ENCODE data around the gene C3orf18. TPM values are rescaled to one million over a fixed set of nuclear protein-coding genes. Genes with fewer than 3 reads are reported as not detected.

C3orf18 gene
- total RNA-seq, 1 experiment from 2014 or later = 5.0 TPM

- BruUV-seq (replicated peaks) = no TSS peak
- ATAC-seq (no peak), DNase-seq (ENCODE audit: low read depth, low spot score) (no peak)
- no peaks in the 10 kb centered on the region for H3K36me3 ChIP-seq (ENCODE audit: control insufficient read depth, insufficient read depth, low read length)
- intact Hi-C loops (cut with micrococcal nuclease; ENCODE audit: unreplicated experiment) (no loop called here), in situ Hi-C loops (cut with HindIII; ENCODE audit: low pct_unique_long_range_greater_than_20kb, low sequenced_read_pairs) (no loop called here)
- no peak for TF ChIP-seq REST (IDR thresholded peaks at IDR 0.05; ENCODE audit: insufficient read depth in 1 of 2, low read depth in 2 of 2, low read length in 1 of 2)
- TF ChIP-seq CTCF (IDR thresholded peaks at IDR 0.05) = no peak
- no peak for TF ChIP-seq TCF7L2 (IDR thresholded peaks at IDR 0.05; ENCODE audit: low read depth, low read length)
- TF ChIP-seq SIN3A (IDR thresholded peaks at IDR 0.05; ENCODE audit: borderline replicate concordance, insufficient read depth, low read depth, low read length) = no peak
- no peak for TF ChIP-seq POLR2AphosphoS5 (IDR thresholded peaks at IDR 0.05; ENCODE audit: low read depth, low read length)
- H3K27ac ChIP-seq (ENCODE audit: low read length) = no peak overlapping the region
- ChIA-PET CTCF (no interaction called here), POLR2A (no interaction called here)
- no peaks in the 10 kb centered on the region for H3K9me3 ChIP-seq (ENCODE audit: control insufficient read depth, insufficient read depth, low read depth, low read length)
- H3K4me1 ChIP-seq (ENCODE audit: control insufficient read depth, insufficient read depth, low read length) = no peaks in the 10 kb centered on the region
- no peak overlapping the region for H3K4me3 ChIP-seq (ENCODE audit: low read depth in 2 of 2, low read length in 2 of 2)
- no peaks in the 10 kb centered on the region for H3K27me3 ChIP-seq (ENCODE audit: control insufficient read depth, insufficient read depth, low read length)
Measured at GRCh38 chr3:50557106-50557505, 10.4 kb downstream of the C3orf18 start.

- TF ChIP-seq CTCF (IDR thresholded peaks at IDR 0.05) (no peak), TCF7L2 (IDR thresholded peaks at IDR 0.05; ENCODE audit: low read depth, low read length) (no peak), POLR2AphosphoS5 (IDR thresholded peaks at IDR 0.05; ENCODE audit: low read depth, low read length) (no peak), SIN3A (IDR thresholded peaks at IDR 0.05; ENCODE audit: borderline replicate concordance, insufficient read depth, low read depth, low read length) (no peak), REST (IDR thresholded peaks at IDR 0.05; ENCODE audit: insufficient read depth in 1 of 2, low read depth in 2 of 2, low read length in 1 of 2) (no peak)
- intact Hi-C loops (cut with micrococcal nuclease; ENCODE audit: unreplicated experiment) = no loop called here
- Histone ChIP-seq H3K9me3 (ENCODE audit: control insufficient read depth, insufficient read depth, low read depth, low read length) (no peaks in the 10 kb centered on the region), H3K36me3 (ENCODE audit: control insufficient read depth, insufficient read depth, low read length) (no peaks in the 10 kb centered on the region), H3K27ac (ENCODE audit: low read length) (no peak overlapping the region), H3K4me3 (ENCODE audit: low read depth in 2 of 2, low read length in 2 of 2) (no peak overlapping the region), H3K27me3 (ENCODE audit: control insufficient read depth, insufficient read depth, low read length) (no peaks in the 10 kb centered on the region), H3K4me1 (ENCODE audit: control insufficient read depth, insufficient read depth, low read length) (no peaks in the 10 kb centered on the region)
- BruUV-seq (replicated peaks) = no TSS peak
- ATAC-seq (no peak), DNase-seq (ENCODE audit: low read depth, low spot score) (no peak)
- POLR2A ChIA-PET = no interaction called here
- CTCF ChIA-PET = no interaction called here
- in situ Hi-C loops (cut with HindIII; ENCODE audit: low pct_unique_long_range_greater_than_20kb, low sequenced_read_pairs) = no loop called here
Measured at GRCh38 chr3:50554553-50554952, 13.0 kb downstream of the C3orf18 start.

Measured in Panc1 (cell line).